Fibroblast of villous mesenchyme (primary cell): ENCODE measurements around the gene TMCO4. TPM values are rescaled to one million over a fixed set of nuclear protein-coding genes. Genes with fewer than 3 reads are reported as not detected.

Experiments used
- DNase-seq: peaks from one replicate; pipeline ENCODE4 v3.0.0-alpha.2; 2010; ENCODE audit warnings: low read depth
- H3K4me3 ChIP-seq: 2 replicates; pipeline ENCODE4 v1.5.1; 2011; ENCODE audit warnings: low read depth, mild to moderate bottlenecking, low read length
- total RNA-seq: library from RNA; depleted of rRNA; stranded (reverse); fragments of >200 nt; gene quantifications from 2 replicates; pipeline ENCODE4 v1.2.3, GENCODE V29; 2012
- TF ChIP-seq, protein P1 (sequence below): IDR thresholded peaks from 2 replicates; pipeline ENCODE4 v1.5.1; 2012; ENCODE audit warnings: low read depth, mild to moderate bottlenecking, low read length; ENCODE audit not compliant: insufficient read depth

The TMCO4 gene
- total RNA-seq, 1 donor = 20.7 TPM

DNA sequence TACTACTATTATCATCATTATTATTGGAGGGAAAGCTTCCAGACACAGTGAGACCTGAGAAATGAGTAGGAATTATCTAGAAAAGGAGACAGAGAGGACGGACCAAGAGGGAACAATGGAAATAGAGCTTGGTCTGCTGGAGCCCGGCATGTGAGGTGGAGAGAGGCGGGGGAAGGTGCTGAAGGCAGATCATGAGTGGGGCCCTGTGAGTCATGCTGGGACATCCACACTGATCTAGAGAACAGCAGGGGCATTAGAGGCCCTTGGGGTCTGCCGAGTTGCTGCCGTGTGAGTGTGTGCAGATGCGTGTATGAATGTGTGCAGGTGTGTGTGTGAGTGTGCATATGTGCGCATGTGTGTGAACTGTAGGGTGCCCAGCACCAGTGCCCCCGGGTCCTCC, 65.7 kb downstream of the TMCO4 start:
- no peak overlapping the region for H3K4me3 ChIP-seq
- TF ChIP-seq, protein P1, sequence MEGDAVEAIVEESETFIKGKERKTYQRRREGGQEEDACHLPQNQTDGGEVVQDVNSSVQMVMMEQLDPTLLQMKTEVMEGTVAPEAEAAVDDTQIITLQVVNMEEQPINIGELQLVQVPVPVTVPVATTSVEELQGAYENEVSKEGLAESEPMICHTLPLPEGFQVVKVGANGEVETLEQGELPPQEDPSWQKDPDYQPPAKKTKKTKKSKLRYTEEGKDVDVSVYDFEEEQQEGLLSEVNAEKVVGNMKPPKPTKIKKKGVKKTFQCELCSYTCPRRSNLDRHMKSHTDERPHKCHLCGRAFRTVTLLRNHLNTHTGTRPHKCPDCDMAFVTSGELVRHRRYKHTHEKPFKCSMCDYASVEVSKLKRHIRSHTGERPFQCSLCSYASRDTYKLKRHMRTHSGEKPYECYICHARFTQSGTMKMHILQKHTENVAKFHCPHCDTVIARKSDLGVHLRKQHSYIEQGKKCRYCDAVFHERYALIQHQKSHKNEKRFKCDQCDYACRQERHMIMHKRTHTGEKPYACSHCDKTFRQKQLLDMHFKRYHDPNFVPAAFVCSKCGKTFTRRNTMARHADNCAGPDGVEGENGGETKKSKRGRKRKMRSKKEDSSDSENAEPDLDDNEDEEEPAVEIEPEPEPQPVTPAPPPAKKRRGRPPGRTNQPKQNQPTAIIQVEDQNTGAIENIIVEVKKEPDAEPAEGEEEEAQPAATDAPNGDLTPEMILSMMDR = no peak
- DNase-seq = no peak

DNA sequence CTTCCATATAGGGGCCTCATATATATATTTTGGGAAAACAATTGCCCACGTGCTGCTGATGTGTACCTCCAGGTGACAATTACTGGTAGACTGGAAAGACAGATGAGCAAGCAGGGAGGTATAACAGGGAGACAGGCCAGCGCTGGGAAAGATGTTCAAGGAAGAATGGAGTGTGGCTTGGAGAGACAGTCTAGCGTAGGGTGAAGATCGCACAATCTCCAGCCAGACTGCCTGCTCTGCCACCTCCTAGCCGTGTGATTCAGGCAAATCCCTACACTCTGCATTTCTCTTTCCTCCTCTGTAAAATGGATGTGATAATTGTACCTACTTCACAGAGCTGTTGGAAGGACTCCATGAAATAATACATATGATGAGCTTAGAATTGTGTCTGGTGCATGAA, 66.1 kb downstream of the TMCO4 start:
- TF ChIP-seq, protein P1 = no peak
- H3K4me3 ChIP-seq = no peak overlapping the region
- no peak for DNase-seq

DNA sequence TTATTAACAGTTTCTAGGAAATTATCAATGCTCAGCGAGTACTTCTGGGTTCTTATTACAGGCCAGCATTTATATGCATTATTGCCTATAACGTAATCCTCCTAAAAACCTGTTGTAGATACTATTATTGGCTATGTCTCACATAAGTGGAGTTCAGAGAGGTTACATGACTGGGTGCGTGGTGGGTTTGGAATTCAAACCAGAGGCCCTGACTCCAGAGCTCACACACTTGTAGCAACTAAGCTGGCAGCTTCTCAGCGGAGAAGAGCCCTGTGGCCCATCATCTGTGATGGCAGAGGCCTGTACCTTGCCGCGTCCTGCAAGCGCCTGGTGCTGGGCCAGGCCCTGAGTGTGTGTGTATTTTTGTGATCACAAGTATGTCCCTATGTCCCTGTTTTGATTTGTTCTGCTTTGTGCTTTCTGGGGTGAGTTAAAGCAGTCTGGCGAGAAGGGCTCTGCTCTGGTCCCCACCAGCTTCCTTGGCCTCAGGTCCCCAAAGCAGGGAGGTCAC, 68.3 kb downstream of the TMCO4 start:
- no peak for DNase-seq
- H3K4me3 ChIP-seq = no peak overlapping the region
- TF ChIP-seq, protein P1 = no peak

DNA sequence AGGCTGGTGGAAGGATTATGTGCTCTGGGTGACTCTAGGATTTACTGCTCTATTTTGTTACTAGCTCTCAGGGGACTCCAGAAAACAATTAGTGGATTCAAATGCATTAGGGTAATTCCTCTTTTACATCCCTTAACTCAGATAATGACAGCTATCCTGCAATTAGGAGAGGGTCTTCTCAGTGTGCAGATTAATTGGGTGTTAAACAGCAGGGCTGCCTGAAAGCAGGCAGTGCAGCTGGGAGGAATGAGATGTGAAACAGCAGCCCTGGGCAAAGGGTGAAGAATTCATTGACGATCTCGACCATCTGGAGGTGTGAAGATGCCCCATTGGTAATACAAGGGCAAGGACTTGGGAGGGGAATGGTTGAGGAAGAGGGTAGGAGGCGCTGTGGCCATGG, 68.9 kb downstream of the TMCO4 start:
- H3K4me3 ChIP-seq = no peak overlapping the region
- no peak for DNase-seq
- TF ChIP-seq, protein P1 = no peak

DNA sequence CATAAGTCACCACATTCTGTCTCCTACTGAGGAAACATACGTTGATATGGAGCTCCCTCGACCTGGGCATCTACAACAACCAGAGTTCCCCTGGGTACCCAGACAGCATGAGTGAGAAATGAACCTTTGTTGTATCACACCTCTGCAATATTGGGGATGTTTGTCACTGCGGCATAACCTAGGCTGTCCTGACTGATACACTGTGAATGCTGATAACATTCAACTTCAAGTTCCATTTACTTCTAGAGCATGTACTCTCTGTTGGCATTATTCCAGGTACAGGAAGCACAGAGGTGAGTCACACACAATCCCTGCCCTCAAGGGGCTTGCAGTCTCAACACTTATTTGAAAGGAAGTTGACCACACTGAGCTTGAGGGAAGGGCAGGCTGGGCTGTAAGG, 69.5 kb downstream of the TMCO4 start:
- DNase-seq = no peak
- H3K4me3 ChIP-seq = no peak overlapping the region
- TF ChIP-seq, protein P1 = no peak

DNA sequence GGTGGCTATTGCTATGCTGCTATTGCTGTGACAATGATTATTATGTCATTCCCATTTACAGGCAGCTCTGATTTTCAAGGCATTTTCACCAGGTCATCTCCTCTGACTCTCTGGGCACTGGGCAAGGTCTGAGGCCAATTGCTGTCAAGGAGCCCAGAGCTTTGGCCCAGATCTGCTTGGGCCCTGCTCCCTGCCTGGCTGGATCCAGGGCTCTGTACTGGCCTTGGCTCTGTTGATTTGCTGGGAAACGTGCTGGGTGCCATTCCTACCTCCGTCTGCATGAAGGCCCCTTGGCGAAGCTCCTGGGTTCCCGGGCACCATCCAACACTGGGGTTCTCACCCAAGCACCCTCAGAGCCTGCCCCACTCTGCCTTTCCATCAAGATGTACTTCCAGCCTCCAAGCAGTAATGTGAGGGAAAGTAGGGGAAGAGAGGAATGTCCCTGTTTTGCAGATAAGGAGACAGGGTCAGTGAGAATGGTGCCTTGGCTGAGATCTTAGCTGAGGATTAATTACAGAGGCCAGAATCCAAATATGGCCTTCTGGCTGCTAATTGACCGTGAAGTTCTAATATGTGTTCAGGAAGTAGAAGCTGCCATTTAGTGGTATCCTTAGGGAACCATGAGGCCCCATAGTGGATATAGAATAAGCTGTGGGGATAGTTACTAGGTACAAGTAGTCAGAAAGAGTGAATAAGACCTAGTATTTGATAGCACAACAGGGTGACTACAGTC, 71.1 kb downstream of the TMCO4 start:
- DNase-seq = no peak
- TF ChIP-seq, protein P1 = no peak
- no peak overlapping the region for H3K4me3 ChIP-seq

DNA sequence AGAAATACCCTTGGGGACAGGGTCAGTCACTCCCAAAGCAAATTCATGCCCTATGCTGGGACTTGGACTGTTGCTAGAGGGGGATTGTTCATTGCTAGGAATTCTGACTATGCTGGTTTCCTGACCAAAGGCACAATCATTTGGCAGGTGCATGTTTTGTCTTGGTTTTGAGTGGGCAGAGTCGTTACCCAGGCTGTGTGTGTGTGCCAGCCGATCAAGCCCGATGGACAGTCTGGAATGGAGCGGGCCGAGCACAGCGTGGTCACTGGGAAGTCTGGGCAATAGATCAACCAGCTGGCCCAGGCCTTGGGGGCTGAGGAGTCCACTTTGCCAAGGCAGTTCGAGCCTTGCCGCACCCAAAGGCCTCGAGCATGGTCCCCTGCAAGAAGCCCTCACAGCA, 74.1 kb downstream of the TMCO4 start:
- TF ChIP-seq, protein P1 = no peak
- DNase-seq = no peak
- no peak overlapping the region for H3K4me3 ChIP-seq
